Measurements from ENCODE around the gene ITGA7. TPM values are rescaled to one million over a fixed set of nuclear protein-coding genes. Genes with fewer than 3 reads are reported as not detected.
A peak's percentile ranks its signal among the peaks of the same experiment; 100 is the strongest.

The ITGA7 gene
- total RNA-seq, 1 experiment from 2014 or later = 14.7 TPM

GRCh38 chr12:55728186-55728938, 20.7 kb upstream of the ITGA7 start:
- DNase-seq (ENCODE audit: low spot score) = peak; percentile 55
- peaks cover 16% of the 10 kb centered on the region for H3K4me1 ChIP-seq (ENCODE audit: insufficient read depth, low read length, poor library complexity, severe bottlenecking)
- H3K4me3 ChIP-seq (ENCODE audit: low read depth, low read length, poor library complexity, severe bottlenecking) = peak overlapping the region; percentile 85
- H3K27ac ChIP-seq (ENCODE audit: low read depth, low read length, poor library complexity, severe bottlenecking) = peak overlapping the region; percentile 92
- ChIA-PET CTCF (interaction anchor here (1.7 kb wide), 1 partner anchor 71 kb away, joined by 4 read pairs; no protein-coding TSS in a partner anchor), POLR2A (ENCODE audit: low non-redundant PET) (no interaction called here)
- BruUV-seq (replicated peaks) = no TSS peak
- H3K36me3 ChIP-seq (ENCODE audit: insufficient read depth, low read length, poor library complexity, severe bottlenecking) = peaks cover 37% of the 10 kb centered on the region
- intact Hi-C loops (cut with micrococcal nuclease; ENCODE audit: unreplicated experiment) = no loop called here
- H3K9me3 ChIP-seq (ENCODE audit: low read depth, low read length, poor library complexity, severe bottlenecking) = no peaks in the 10 kb centered on the region
- TF ChIP-seq EZH2 (IDR thresholded peaks at IDR 0.05; ENCODE audit: borderline replicate concordance, low read depth, low read length, poor library complexity, severe bottlenecking) = no peak
- TF ChIP-seq CTCF (conservative IDR thresholded peaks at IDR 0.05; ENCODE audit: low read depth, low read length) = no peak
- no peaks in the 10 kb centered on the region for H3K27me3 ChIP-seq (replicated peaks; ENCODE audit: insufficient read depth, low read depth, low read length, poor library complexity)

GRCh38 chr12:55727643-55728185, 20.0 kb upstream of the ITGA7 start:
- ChIA-PET CTCF (no interaction called here), POLR2A (ENCODE audit: low non-redundant PET) (no interaction called here)
- Histone ChIP-seq H3K9me3 (ENCODE audit: low read depth, low read length, poor library complexity, severe bottlenecking) (no peaks in the 10 kb centered on the region), H3K4me3 (ENCODE audit: low read depth, low read length, poor library complexity, severe bottlenecking) (peak overlapping the region; percentile 85), H3K4me1 (ENCODE audit: insufficient read depth, low read length, poor library complexity, severe bottlenecking) (peaks cover 16% of the 10 kb centered on the region), H3K27ac (ENCODE audit: low read depth, low read length, poor library complexity, severe bottlenecking) (peak overlapping the region; percentile 92), H3K36me3 (ENCODE audit: insufficient read depth, low read length, poor library complexity, severe bottlenecking) (peaks cover 37% of the 10 kb centered on the region), H3K27me3 (replicated peaks; ENCODE audit: insufficient read depth, low read depth, low read length, poor library complexity) (no peaks in the 10 kb centered on the region)
- BruUV-seq (replicated peaks) = no TSS peak
- DNase-seq (ENCODE audit: low spot score) = no peak
- intact Hi-C loops (cut with micrococcal nuclease; ENCODE audit: unreplicated experiment) = no loop called here
- TF ChIP-seq CTCF (conservative IDR thresholded peaks at IDR 0.05; ENCODE audit: low read depth, low read length) = no peak
- TF ChIP-seq EZH2 (IDR thresholded peaks at IDR 0.05; ENCODE audit: borderline replicate concordance, low read depth, low read length, poor library complexity, severe bottlenecking) = no peak

GRCh38 chr12:55726971-55727370, 19.3 kb upstream of the ITGA7 start:
- BruUV-seq (replicated peaks) = no TSS peak
- CTCF ChIA-PET = no interaction called here
- no peaks in the 10 kb centered on the region for H3K27me3 ChIP-seq (replicated peaks; ENCODE audit: insufficient read depth, low read depth, low read length, poor library complexity)
- H3K27ac ChIP-seq (ENCODE audit: low read depth, low read length, poor library complexity, severe bottlenecking) = peak overlapping the region; percentile 92
- TF ChIP-seq EZH2 (IDR thresholded peaks at IDR 0.05; ENCODE audit: borderline replicate concordance, low read depth, low read length, poor library complexity, severe bottlenecking) = no peak
- no peak for TF ChIP-seq CTCF (conservative IDR thresholded peaks at IDR 0.05; ENCODE audit: low read depth, low read length)
- H3K9me3 ChIP-seq (ENCODE audit: low read depth, low read length, poor library complexity, severe bottlenecking) = no peaks in the 10 kb centered on the region
- intact Hi-C loops (cut with micrococcal nuclease; ENCODE audit: unreplicated experiment) = no loop called here
- no peak for DNase-seq (ENCODE audit: low spot score)
- H3K4me1 ChIP-seq (ENCODE audit: insufficient read depth, low read length, poor library complexity, severe bottlenecking) = peaks cover 16% of the 10 kb centered on the region
- POLR2A ChIA-PET (ENCODE audit: low non-redundant PET) = no interaction called here
- H3K36me3 ChIP-seq (ENCODE audit: insufficient read depth, low read length, poor library complexity, severe bottlenecking) = peaks cover 37% of the 10 kb centered on the region
- peak overlapping the region; percentile 85 for H3K4me3 ChIP-seq (ENCODE audit: low read depth, low read length, poor library complexity, severe bottlenecking)
